ENCODE measurements around the gene PLSCR1.
"Not testable (repeated sequence)": the region's sequence is repeated elsewhere in the genome, so short reads cannot be mapped to it uniquely, and the experiment has no call there.

PLSCR1 gene

GRCh38 chr3:146513386-146514051, 30.9 kb downstream of the PLSCR1 start:
- no peak for DNase-seq (ENCODE audit: low spot score)

DNA sequence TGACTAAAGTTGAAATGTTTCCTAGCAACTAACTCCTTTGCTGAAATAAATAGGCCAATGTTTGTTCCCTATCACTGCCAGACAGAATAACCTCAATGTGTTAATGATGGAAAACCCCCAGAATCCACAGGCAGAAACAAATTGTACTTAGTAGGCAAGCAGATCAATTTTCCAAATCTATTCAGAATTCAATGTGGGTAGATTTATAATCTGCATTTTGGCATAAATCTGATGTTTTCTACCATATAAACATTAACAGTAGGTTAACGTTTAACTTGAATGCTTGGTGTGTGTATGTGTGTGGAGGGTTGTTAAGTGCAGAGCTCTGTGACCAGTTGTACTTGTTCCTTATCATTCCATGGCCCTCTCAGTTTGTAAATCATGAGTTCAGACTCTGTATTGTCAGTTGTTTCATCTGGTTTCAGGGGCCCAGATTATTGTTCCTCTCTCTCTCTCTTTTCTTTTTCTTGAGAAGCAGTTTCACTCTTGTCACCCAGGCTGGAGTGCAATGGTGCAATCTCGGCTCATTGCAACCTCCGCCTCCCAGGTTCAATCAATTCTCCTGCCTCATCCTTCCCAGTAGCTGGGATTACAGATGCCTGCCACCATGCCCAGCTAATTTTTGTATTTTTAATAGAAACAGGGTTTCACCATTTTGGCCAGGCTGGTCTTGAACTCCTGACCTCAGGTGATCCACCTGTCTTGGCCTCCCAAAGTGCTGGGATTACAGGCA, 32.8 kb downstream of the PLSCR1 start:
- no peak for DNase-seq (ENCODE audit: low spot score)

- DNase-seq (ENCODE audit: low spot score): no peak
These were observed 36.9 kb downstream of the PLSCR1 start for GRCh38 chr3:146507331-146508120.

- no peak for DNase-seq (ENCODE audit: low spot score)
These were observed 38.9 kb downstream of the PLSCR1 start for GRCh38 chr3:146505516-146505915.

DNA sequence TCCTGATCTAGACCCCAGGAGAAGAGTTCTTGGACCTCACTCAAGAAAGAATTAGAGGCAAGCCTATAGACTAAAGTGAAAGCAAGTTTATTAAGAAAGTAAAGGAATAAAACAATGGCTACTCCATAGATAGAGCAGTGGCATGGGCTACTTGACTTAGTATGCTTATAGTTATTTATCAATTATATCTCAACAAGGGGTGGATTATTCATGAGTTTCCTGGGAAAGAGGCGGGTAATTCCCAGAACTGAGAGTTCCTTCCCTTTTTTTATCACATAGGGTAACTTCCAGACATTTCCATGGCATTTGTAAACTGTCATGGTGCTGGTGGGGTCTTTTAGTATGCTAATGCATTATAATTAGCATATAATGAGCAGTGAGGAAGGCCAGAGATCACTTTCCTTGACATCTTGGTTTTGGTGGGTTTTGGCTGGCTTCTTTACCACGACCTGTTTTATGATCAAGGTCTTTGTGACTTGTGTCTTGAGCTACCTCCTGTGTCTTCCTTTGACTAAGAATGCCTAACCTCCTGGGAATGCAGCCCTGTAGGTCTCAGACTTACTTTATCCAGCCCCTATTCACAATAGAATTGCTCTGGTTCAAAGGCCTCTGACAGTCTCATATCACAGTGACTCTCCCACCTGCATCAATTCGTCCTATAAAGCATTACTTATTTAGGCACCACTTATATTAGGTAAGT, 39.8 kb downstream of the PLSCR1 start:
- no peak for DNase-seq (ENCODE audit: low spot score)

GRCh38 chr3:146503461-146504202, 40.8 kb downstream of the PLSCR1 start:
- no peak for DNase-seq (ENCODE audit: low spot score)

DNA sequence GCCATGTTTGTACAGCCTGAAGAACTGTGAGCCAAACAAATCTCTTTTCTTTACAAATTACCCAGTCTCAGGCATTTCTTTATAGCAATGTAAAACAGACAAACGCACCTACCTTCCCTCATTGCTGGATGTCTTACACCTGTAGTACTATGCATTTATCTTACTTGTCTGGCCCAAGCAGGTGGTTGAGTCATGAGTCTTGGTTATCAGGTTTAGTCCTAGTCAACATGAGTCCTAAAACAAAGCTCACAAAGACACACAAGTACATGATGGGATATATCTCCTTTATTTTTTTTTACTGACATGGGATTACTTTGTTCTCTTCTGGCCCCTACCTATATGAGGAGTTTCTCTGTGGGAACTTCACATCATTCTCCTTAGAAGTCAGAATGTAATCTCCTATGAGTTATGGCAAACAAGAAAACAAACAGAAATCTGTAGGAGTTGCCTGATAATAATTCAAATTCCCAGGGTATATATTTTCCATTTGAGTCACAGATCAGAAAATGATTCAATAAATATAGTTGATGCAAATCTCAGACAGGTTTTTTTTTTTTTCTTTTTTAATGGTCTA, 41.4 kb downstream of the PLSCR1 start:
- no peak for DNase-seq (ENCODE audit: low spot score)

DNA sequence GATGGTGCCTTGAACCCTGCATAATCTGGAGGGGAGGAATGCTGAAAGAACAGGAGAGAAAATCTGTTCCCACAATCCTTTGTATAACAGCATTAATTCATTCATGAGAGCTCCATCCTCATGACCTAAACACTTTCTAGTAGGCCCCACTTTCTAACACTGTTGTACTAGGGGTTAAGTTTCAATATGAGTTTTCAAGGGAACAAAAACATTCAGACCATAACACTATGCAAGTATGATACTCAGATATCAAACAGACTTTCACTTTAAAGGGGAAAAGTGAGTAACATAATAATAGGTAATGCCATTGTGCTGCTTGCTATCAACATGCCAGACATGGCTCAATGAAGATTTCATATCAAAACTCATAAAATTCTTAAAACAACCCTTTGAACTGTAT, 42.7 kb downstream of the PLSCR1 start:
- no peak for DNase-seq (ENCODE audit: low spot score)

DNA sequence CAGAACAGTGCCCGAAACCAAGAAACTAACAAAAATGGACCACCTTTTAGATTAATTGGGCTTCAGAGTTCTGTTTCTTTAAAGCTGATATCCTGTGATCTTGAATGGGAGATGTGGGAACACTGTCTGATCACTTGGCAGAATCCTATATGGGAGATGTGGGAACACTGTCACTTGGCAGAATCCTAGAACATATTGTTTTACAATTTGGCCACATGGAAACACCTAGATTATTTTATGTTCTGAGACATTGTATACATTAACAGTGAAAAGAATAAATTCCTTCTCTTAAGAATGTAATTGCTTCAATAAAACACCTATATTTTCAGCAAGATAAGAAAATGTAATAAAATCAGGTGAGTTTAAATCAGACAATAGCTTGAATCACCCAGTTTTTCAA, 44.7 kb downstream of the PLSCR1 start:
- DNase-seq (ENCODE audit: low spot score): no peak

- DNase-seq (ENCODE audit: low spot score): no peak
These were observed 46.2 kb downstream of the PLSCR1 start for GRCh38 chr3:146498002-146498736.

DNA sequence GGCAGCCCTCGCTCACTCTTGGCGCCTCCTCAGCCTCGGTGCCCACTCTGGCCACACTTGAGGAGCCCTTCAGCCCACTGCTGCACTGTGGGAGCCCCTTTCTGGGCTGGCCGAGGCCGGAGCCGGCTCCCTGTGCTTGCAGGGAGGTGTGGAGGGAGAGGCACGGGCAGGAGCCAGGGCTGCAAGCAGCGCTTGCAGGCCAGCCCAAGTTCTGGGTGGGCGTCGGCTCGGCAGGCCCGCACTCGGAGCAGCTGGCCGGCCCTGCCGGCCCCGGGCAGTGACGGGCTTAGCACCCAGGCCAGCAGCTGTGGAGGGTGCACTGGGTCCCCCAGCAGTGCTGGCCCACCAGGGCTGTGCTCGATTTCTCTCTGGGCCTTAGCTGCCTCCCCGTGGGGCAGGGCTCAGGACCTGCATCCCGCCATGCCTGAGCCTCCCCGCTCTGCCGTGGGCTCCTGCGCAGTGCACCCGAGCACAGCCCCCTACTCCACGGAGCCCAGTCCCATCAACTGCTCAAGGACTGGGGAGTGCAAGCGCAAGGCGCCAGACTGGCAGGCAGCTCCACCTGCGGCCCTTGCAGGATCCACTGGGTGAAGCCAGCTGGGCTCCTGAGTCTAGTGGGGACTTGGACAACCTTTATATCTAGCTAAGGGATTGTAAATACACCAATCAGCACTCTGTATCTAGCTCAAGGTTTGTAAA, 47.1 kb downstream of the PLSCR1 start:
- DNase-seq (ENCODE audit: low spot score): not testable (repeated sequence)

GRCh38 chr3:146496726-146497125, 47.7 kb downstream of the PLSCR1 start:
- DNase-seq (ENCODE audit: low spot score): no peak

DNA sequence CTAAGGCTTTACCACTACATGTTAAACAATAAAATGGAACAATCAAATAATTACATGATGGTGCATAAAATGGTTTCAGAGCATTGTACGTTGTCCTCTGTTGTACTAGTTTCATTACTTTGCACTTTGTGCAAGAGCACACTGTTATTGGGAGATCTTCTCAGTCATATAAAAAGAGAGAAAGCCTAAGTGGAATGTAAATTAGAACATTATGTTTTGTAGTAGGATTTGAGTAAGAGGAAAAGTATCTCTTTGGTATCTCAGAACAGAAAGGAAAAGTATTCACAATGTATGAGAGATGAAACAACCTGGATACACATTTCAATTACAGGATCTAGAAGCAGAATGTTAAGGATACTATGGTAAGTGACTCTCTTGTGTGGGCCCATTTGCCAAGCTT, 48.2 kb downstream of the PLSCR1 start:
- DNase-seq (ENCODE audit: low spot score): no peak

DNA sequence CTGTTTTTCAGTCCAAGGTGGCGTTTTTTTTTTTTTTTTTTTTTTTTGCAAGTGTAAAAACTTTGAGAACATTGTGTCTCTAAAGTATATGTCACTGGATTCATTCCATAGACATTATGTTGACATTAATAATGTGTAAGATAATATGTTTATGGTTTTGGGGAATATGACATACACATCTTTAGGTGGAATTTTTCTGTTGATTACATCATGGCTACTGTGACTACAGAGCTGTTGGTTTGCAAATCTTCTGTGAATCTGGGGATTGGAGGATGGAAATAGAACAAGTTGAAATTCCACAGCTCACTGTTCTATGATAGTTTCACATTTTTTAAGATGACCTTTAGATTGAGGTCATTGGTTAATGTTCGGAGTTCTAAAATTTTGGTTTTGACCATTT, 50.6 kb downstream of the PLSCR1 start:
- no peak for DNase-seq (ENCODE audit: low spot score)

- no peak for DNase-seq (ENCODE audit: low spot score)
These were observed 51.2 kb downstream of the PLSCR1 start for GRCh38 chr3:146493221-146493620.

- no peak for DNase-seq (ENCODE audit: low spot score)
These were observed 53.1 kb downstream of the PLSCR1 start for GRCh38 chr3:146491303-146491702.

GRCh38 chr3:146485297-146485696, 59.1 kb downstream of the PLSCR1 start:
- no peak for DNase-seq (ENCODE audit: low spot score)

DNA sequence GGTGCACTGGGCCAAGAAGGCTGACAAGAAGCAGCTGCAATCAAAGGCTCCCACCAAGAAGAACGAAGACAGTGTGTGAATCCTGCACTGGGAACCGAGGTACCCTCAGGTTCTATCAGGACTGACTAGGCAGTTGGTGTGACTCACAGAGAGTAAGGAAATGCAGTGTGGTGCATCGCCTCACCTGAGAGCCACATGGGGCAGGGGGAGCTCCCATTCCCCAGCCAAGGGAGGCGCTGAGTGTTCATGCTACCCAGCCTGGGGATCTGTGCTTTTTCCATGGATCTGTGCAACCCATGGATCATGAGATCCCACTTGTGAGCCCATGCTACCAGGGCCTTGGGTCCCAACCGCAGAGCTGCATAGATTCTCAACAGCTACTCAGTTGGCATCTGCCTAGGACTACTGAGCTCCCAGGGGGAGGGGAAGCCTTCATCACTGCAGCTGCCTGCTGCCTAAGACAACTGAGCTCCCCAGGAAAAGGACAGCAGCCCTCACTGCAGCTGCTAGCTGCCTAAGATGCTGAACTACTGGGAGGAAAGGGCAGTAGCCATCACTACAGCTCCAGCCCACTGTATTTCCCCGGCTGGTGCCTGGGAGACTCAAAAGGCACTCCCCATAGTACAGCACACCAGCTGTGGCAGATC, 68.2 kb downstream of the PLSCR1 start:
- DNase-seq (ENCODE audit: low spot score): no peak

GRCh38 chr3:146474976-146475375, 69.4 kb downstream of the PLSCR1 start:
- not testable (repeated sequence) for DNase-seq (ENCODE audit: low spot score)

Data from globus pallidus (tissue), 1 donor.